GM18505 (cell line): Measurements from ENCODE around the gene SAMD15.
"Not testable (repeated sequence)": the region's sequence is repeated elsewhere in the genome, so short reads cannot be mapped to it uniquely, and the experiment has no call there.

ENCODE experiments used
- ATAC-seq: cut with Tn5 transposase; IDR thresholded peaks from one replicate; pipeline ENCODE4 v1.9.1; 2021; ENCODE audit not compliant: unreplicated experiment
- POLR2A ChIP-seq: IDR thresholded peaks from 4 replicates; pipeline ENCODE4 v1.6.1; 2011; ENCODE audit warnings: borderline replicate concordance; ENCODE audit not compliant: insufficient read depth, insufficient read length; ENCODE audit errors: extremely low read depth

Gene SAMD15

DNA sequence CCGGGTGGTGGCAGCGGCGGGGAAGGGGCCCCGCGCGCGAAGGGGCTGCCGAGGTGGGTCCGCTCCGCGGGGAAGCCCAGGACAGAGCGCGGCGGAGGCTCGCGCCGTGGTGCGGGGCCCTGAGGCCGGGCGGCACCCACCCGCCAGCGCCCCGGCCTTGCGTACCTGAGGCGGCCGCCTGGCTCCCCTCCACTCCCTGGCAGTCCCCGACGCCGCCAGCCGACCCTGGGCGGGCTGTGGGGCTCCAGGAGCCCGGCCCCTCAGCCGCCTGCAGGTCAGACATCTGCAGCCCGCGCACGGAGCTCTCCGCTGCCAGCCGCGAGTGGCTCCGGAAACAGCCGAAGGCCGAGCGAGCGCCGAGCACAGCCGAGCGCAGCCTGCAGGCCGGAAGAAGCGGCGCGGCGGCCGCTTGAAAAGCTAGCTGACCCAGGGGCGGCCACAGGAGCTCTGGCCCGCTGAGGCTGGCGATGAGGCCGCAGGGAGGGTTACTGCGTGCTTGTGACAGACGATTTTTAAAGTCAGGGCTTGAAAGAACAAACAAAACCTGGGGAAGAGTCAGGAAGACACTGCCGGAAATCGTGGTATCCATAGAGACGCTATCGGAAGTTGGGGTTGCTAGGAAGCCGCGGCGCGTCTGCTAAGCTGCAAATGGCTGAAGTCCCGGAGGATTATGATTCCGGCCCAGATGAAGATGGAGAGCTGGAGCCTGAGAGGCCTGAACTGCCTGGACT, at the start of gene SAMD15, which contains the start of gene TMED8:
Gene SAMD15 (plus strand): TSS at position 609 of the 731 bp plus-strand sequence. CDS start 40 bp downstream, at position 649.
Gene TMED8 (minus strand): TSS at position 324 of the 731 bp plus-strand sequence. CDS start 41 bp downstream, at position 283.
- peak; percentile 87 for ATAC-seq
- TF ChIP-seq POLR2A = peak; percentile 65

DNA sequence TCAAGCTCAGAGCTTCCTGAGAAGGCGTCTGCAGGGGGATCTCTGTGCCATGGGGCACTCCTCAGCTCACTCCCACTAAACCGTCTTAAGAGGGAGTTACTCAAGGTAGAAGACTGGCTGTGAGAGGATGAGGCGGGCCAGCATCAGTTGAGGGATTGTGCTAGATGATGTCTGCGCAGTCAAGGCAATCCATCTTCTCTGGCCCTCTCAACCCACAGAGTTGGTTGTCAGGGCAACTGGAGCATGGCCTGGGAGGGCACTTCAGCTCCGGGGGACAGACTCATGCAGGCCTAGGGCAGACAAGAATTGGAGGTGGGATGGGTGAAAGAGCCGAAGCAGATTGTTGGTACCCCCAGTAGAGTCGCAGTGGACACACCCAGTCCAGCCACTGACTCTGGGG, 47.3 kb upstream of the SAMD15 start:
- ATAC-seq = no peak
- no peak for TF ChIP-seq POLR2A

DNA sequence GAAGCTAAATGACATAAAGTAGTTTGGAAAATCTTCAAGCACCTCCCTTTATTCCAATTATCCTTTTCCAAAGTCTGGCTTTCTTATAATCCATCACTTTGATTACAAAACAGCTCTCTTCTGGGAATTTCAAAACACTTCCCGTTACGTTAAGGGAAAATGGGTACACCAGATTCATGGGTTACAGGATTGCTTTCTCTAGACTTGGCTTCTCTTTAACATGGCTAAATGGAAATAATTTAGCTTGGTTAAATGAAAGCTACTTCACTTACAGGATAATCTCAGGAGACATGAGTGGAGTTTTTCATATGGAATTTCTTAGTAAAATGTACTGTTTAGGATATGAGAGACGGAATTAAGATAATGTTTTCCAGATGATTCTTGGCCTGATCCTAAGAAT, 41.6 kb upstream of the SAMD15 start:
- ATAC-seq = no peak
- no peak for TF ChIP-seq POLR2A

DNA sequence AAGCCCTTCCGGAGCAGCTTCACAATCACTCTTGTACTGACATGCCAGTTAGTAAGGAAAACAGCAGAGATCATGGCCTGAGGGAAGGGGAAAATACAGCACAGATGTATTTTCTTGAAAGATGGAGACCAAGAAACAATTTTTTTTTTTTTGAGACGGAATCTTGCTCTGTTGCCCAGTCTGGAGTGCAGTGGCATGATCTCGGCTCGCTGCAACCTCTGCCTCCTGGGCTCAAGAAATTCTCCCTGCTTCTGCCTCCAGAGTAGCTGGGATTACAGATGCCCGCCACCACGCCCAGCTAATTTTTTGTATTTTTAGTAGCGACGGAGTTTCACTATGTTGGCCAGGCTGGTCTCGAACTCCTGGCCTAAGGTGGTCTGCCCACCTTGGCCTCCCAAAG, 39.9 kb upstream of the SAMD15 start:
- not testable (repeated sequence) for ATAC-seq

DNA sequence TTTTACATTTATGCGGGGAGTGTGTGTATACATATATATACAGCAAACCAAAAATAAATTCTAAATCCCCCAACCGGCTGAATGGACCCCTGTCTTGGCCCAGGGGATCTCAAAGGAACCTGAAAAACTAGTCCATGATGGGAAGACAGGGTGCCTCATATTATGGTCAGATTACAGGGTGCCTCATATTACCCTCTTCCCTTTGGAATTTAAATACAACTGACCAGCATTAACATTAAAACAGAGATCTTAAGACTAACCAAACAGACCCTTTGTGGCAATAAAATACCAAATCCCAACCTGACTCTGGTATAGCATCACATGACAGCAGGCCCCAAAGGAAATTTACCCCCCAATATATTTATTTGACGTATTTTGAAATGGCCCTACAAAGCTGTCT, 39.3 kb upstream of the SAMD15 start:
- no peak for TF ChIP-seq POLR2A
- ATAC-seq = no peak

DNA sequence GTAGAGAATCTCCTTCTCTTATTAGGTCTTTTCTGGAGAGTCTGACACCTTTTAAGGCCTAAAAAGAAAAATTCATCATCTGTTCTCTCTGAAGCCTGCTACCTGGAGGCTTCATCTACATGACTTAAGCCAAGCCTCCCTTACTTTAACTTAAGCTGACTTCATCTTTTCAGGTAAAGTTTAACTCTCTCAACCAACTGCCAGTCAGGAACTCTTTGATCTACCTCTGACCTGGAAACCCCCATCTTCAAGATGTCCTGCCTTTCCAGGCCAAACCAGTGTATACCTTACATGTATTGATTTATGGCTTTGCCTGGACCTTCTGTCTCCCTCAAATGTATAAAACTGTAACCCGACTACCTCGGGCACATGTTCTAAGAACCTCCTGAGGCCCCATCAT, 38.9 kb upstream of the SAMD15 start:
- ATAC-seq = no peak
- no peak for TF ChIP-seq POLR2A

DNA sequence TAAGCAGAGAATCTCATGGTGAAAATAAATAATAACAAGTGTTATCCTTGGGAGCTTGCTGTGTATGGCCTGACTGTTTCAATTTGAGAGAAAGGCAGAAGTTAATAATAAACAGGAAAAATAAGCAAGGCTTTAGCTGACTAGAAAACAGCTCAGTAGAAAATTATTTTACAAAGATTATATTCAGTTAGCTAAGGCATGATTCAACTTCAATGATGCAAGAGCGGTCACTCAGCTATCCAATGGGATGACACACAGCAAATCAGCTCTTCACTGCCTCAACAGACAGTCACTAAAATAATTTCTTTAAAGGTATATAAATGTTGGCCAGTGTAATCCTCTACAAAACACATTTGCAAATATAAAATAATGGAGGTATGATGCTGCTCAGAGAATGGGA, 37.8 kb upstream of the SAMD15 start:
- ATAC-seq = no peak
- TF ChIP-seq POLR2A = no peak

DNA sequence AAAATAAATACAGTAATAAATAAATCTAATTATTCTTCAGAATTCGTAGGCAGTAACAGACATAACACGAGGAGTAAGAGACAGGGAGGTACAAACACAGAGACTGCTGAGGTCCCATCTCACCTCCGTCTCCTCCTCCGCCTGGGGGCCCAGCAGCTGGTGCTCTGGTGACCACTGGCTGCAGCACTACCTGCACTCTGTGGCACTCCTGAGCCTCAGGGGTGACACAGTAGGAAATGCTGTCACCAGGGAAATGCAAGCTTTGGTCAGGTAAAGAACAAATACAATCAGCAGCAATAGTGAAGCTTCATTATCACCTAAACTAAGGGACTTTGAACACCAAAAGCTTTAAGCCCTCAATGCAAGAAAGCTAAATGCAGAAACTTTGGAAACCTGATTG, 36.8 kb upstream of the SAMD15 start:
- TF ChIP-seq POLR2A = no peak
- no peak for ATAC-seq

DNA sequence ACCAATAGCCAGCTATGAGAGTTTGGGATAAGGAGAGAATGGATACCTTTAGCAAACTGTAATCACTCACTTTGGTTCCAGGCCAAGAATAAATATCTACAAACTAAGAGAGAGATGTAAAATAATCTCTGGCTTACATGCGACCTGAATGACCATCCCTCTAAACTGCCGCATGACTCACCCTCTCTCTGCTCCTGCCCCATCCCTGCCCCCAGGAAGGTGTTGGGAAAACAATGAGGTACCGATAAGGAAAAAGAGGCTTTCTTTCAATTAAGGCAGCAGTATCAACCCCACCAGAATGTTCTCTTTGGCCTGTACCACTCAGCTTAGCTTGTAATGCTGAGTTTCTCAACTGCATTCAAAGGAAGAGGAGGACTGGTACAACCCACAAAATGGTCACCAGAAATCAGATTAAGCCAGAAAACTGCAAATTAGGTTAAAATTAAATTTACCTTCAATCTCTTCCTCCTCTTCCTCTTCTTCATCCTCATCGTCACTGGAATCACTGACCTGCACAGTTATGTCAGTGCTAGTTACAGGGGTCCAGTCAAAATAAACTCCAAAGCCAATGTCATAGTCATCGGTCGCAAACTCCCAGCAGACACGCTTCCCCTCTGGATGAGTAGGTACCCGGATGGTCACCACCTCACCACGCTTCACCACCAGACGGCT, 34.3 kb upstream of the SAMD15 start:
- no peak for ATAC-seq
- TF ChIP-seq POLR2A = no peak

DNA sequence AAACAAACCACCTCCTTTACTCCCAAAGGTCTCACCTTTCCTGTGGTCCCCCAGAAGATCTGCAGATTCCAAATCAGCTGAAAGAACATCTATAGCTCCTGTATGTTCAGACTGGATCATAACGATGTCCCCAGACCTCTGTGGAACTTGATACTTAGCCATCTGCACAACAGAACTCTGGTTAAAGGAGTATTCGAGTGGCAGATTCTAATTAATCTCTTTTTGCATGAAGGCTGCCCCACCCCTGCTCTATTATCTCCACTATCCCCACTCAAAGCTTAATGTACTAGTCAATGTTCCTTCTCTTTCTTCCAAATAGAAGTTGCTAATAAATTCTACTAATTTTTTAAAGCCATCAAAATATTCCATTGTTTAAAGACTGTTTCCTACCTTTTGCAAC, 33.5 kb upstream of the SAMD15 start:
- ATAC-seq = no peak
- no peak for TF ChIP-seq POLR2A

DNA sequence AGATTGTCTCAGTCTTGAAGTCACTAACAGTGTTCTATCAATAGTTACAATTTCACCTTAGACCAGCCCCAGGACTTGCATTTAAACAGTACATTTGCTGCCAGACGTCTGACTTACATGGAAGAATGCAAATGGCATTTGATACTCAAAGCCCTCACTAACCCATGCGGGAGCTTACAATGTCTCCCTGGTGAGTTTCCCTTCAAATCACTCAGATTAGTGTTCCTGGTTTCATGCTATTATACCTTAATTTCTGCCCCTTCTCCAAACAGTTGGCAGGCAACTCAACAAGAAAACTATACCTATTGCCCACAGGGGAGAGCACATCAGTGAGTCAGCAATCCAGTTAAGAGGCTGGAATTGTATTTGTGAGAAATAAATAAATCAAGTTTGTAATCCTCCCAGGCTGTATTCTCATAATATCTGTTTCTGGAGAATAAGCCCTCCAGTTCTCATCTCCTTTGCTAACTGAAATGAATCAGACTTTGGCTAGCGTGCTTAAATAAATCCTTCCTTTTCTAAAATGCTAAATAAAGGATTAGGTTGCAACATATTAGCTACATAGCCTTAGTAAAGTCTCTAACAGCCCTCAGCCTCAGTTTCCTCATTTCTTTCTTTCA, 32.7 kb upstream of the SAMD15 start:
- no peak for ATAC-seq
- TF ChIP-seq POLR2A = no peak

DNA sequence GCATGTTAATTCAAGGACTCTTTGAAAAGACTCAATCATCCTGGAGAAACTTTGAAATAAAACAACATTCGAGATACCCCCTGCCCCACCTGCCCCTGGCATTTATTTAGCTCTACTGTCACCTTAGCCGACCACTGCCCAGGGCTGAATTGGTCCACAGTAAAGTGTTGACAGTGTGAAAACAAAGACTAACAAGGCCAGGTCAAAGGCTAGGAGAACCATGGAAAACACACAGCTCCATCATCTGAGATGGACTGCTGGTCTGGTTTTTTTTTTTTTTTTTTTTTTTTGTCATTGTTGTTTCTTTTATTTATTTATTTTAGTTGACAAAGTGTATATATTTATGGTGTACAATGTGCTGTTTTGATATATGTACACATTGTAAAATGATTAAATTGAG, 30.7 kb upstream of the SAMD15 start:
- ATAC-seq = no peak

DNA sequence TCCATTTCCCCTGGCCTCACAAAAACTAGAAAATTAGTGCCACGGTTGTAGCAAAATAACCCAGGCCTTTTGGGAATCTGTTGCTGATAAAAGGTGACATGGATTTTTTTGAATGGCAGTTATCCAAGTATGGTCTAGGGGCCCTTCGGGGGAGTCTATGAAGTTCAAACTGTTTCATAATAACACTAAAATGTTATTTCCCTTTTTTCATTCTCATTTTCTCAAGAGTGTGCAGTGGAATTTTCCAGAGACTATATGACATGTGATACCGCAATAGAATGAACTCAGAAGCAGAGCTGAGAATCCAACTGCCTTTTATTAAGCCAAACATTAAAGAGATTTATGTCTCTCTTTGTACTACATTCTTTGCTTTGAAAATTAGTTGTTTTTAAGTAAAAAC, 29.4 kb upstream of the SAMD15 start:
- no peak for ATAC-seq
- no peak for TF ChIP-seq POLR2A

More for the DNA sequence above, 30.7 kb upstream of the SAMD15 start:
- TF ChIP-seq POLR2A = no peak
